GM18507 (cell line): ENCODE data around the gene CTSD.

Experiments used
- DNase-seq: peaks from one replicate; pipeline ENCODE4 v3.0.0; 2011; ENCODE audit warnings: low read depth; ENCODE audit not compliant: insufficient read length; ENCODE audit errors: extremely low spot score
- FAIRE-seq: peaks from 2 replicates; lab custom pipeline; 2011; peaks lifted over from hg19 to GRCh38; lab: Jason Lieb, UNC

The CTSD gene

GRCh38 chr11:1735271-1735670, 28.5 kb downstream of the CTSD start:
- DNase-seq (no peak), FAIRE-seq (no peak)

- DNase-seq (no peak), FAIRE-seq (no peak)
Measured at GRCh38 chr11:1734641-1735081, 29.1 kb downstream of the CTSD start.

- DNase-seq (no peak), FAIRE-seq (no peak)
Measured at GRCh38 chr11:1733716-1734640, 29.7 kb downstream of the CTSD start.

- FAIRE-seq, result no peak
- no peak for DNase-seq
Measured at GRCh38 chr11:1733009-1733715, 30.6 kb downstream of the CTSD start.

- no peak for FAIRE-seq
Measured at GRCh38 chr11:1732418-1733008, 31.2 kb downstream of the CTSD start.

GRCh38 chr11:1731451-1732059, 32.2 kb downstream of the CTSD start:
- FAIRE-seq (no peak), DNase-seq (no peak)

More at GRCh38 chr11:1732418-1733008, 31.2 kb downstream of the CTSD start:
- no peak for DNase-seq

GRCh38 chr11:1730059-1730629, 33.6 kb downstream of the CTSD start:
- no peak for FAIRE-seq
- DNase-seq, result no peak

- no peak for DNase-seq
- no peak for FAIRE-seq
Measured at GRCh38 chr11:1729692-1730011, 34.1 kb downstream of the CTSD start.

GRCh38 chr11:1728931-1729691, 34.6 kb downstream of the CTSD start:
- FAIRE-seq, result no peak
- DNase-seq, result no peak

GRCh38 chr11:1728301-1728700, 35.4 kb downstream of the CTSD start:
- no peak for FAIRE-seq
- DNase-seq, result no peak

GRCh38 chr11:1727861-1728260, 35.9 kb downstream of the CTSD start:
- no peak for DNase-seq
- FAIRE-seq, result no peak

- FAIRE-seq (no peak), DNase-seq (no peak)
Measured at GRCh38 chr11:1727096-1727690, 36.5 kb downstream of the CTSD start.

- FAIRE-seq, result no peak
- no peak for DNase-seq
Measured at GRCh38 chr11:1719781-1720180, 43.9 kb downstream of the CTSD start.

GRCh38 chr11:1718326-1718725, 45.4 kb downstream of the CTSD start:
- no peak for FAIRE-seq

GRCh38 chr11:1717745-1718144, 46.0 kb downstream of the CTSD start:
- DNase-seq, result no peak
- FAIRE-seq, result no peak

More at GRCh38 chr11:1718326-1718725, 45.4 kb downstream of the CTSD start:
- DNase-seq, result no peak

- DNase-seq (no peak), FAIRE-seq (no peak)
Measured at GRCh38 chr11:1714908-1715885, 48.5 kb downstream of the CTSD start.

GRCh38 chr11:1708716-1709115, 55.0 kb downstream of the CTSD start:
- no peak for FAIRE-seq
- DNase-seq, result no peak

- FAIRE-seq (no peak), DNase-seq (no peak)
Measured at GRCh38 chr11:1707751-1708150, 56.0 kb downstream of the CTSD start.
